KMS-11 (cell line): Measurements from ENCODE around the gene ZNF112.

Experiments
- H2AFZ ChIP-seq: fragments of 200-600 bp; sonication (generic); 2 replicates; pipeline ENCODE4 v1.6.1; 2016; ENCODE audit warnings: antibody characterized with exemption, mixed run types, low read depth
- H3K27ac ChIP-seq: fragments of 200-600 bp; sonication (generic); 2 replicates; pipeline ENCODE4 v1.6.1; 2016; ENCODE audit warnings: mild to moderate bottlenecking, mixed run types
- H3K27me3 ChIP-seq: fragments of 200-600 bp; sonication (generic); 2 replicates; pipeline ENCODE4 v1.6.1; 2017; ENCODE audit warnings: mild to moderate bottlenecking, low read depth, mixed run types, moderate library complexity; ENCODE audit not compliant: insufficient read depth
- H3K36me3 ChIP-seq: fragments of 200-600 bp; sonication (generic); 2 replicates; pipeline ENCODE4 v1.6.1; 2017; ENCODE audit warnings: mild to moderate bottlenecking, mixed run types; ENCODE audit not compliant: insufficient read depth
- H3K4me1 ChIP-seq: fragments of 200-600 bp; sonication (generic); 2 replicates; pipeline ENCODE4 v1.6.1; 2016; ENCODE audit warnings: mild to moderate bottlenecking, low read depth, mixed run types; ENCODE audit not compliant: poor library complexity, severe bottlenecking
- H3K4me2 ChIP-seq: fragments of 200-600 bp; sonication (generic); 2 replicates; pipeline ENCODE4 v1.7.0; 2016; ENCODE audit warnings: mild to moderate bottlenecking, mixed run types
- H3K4me3 ChIP-seq: fragments of 200-600 bp; sonication (generic); IDR thresholded peaks from 2 replicates; pipeline ENCODE4 v1.6.1; 2017; ENCODE audit warnings: low read depth, low read length, mixed read lengths; ENCODE audit not compliant: insufficient read depth
- H3K79me2 ChIP-seq: fragments of 200-600 bp; sonication (generic); 2 replicates; pipeline ENCODE4 v1.6.1; 2016; ENCODE audit warnings: low read depth, mixed run types; ENCODE audit not compliant: insufficient read depth
- H3K9ac ChIP-seq: fragments of 200-600 bp; sonication (generic); 2 replicates; pipeline ENCODE4 v1.6.1; 2016; ENCODE audit warnings: mild to moderate bottlenecking, mixed run types
- H4K20me1 ChIP-seq: fragments of 200-600 bp; sonication (generic); 2 replicates; pipeline ENCODE4 v1.6.1; 2016; ENCODE audit warnings: mild to moderate bottlenecking, mixed run types; ENCODE audit not compliant: insufficient read depth
- CTCF ChIP-seq: fragments of 200-600 bp; sonication (generic); conservative IDR thresholded peaks from 2 replicates; pipeline ENCODE4 v1.6.1; 2017; ENCODE audit warnings: low read depth, mild to moderate bottlenecking, antibody characterized with exemption, low read length, moderate library complexity, mixed read lengths

ZNF112 gene

GRCh38 chr19:44282846-44283245 is 73.6 kb downstream of the ZNF112 start:
- no peak overlapping the region for H3K4me2 ChIP-seq

GRCh38 chr19:44280916-44281315 is 75.6 kb downstream of the ZNF112 start:
- Histone ChIP-seq H3K27me3 (no peaks in the 10 kb centered on the region), H3K79me2 (no peaks in the 10 kb centered on the region), H3K9ac (no peak overlapping the region), H3K4me2 (no peak overlapping the region), H3K4me3 (no peak overlapping the region), H3K36me3 (no peaks in the 10 kb centered on the region), H2AFZ (no peak overlapping the region), H3K27ac (no peak overlapping the region), H3K4me1 (no peaks in the 10 kb centered on the region), H4K20me1 (no peaks in the 10 kb centered on the region)
- TF ChIP-seq CTCF, result no peak

More at GRCh38 chr19:44282846-44283245, 73.6 kb downstream of the ZNF112 start:
- H3K4me1 ChIP-seq, result no peaks in the 10 kb centered on the region
- H3K79me2 ChIP-seq, result no peaks in the 10 kb centered on the region
- H2AFZ ChIP-seq, result no peak overlapping the region
- no peak for TF ChIP-seq CTCF
- no peak overlapping the region for H3K27ac ChIP-seq
- H3K4me3 ChIP-seq, result no peak overlapping the region
- H3K9ac ChIP-seq, result no peak overlapping the region
- H3K36me3 ChIP-seq, result no peaks in the 10 kb centered on the region
- no peaks in the 10 kb centered on the region for H3K27me3 ChIP-seq
- H4K20me1 ChIP-seq, result no peaks in the 10 kb centered on the region

GRCh38 chr19:44278181-44278690 is 78.2 kb downstream of the ZNF112 start:
- no peaks in the 10 kb centered on the region for H3K27me3 ChIP-seq
- H3K4me1 ChIP-seq, result no peaks in the 10 kb centered on the region
- H2AFZ ChIP-seq, result no peak overlapping the region
- no peaks in the 10 kb centered on the region for H3K79me2 ChIP-seq
- H3K4me3 ChIP-seq, result no peak overlapping the region
- no peaks in the 10 kb centered on the region for H4K20me1 ChIP-seq
- no peak for TF ChIP-seq CTCF
- H3K9ac ChIP-seq, result no peak overlapping the region
- H3K36me3 ChIP-seq, result no peaks in the 10 kb centered on the region
- H3K4me2 ChIP-seq, result no peak overlapping the region
- H3K27ac ChIP-seq, result no peak overlapping the region

- no peak for TF ChIP-seq CTCF
These were observed 79.1 kb downstream of the ZNF112 start for GRCh38 chr19:44277331-44277730.

More at GRCh38 chr19:44277331-44277730, 79.1 kb downstream of the ZNF112 start:
- Histone ChIP-seq H3K27ac (no peak overlapping the region), H3K4me2 (no peak overlapping the region), H3K79me2 (no peaks in the 10 kb centered on the region), H4K20me1 (no peaks in the 10 kb centered on the region), H3K36me3 (no peaks in the 10 kb centered on the region), H3K9ac (no peak overlapping the region), H3K27me3 (no peaks in the 10 kb centered on the region), H3K4me3 (no peak overlapping the region), H3K4me1 (no peaks in the 10 kb centered on the region), H2AFZ (no peak overlapping the region)
